Astrocyte of the spinal cord (primary cell): ENCODE measurements around the gene ST6GALNAC3.
"Not testable (repeated sequence)": the region's sequence is repeated elsewhere in the genome, so short reads cannot be mapped to it uniquely, and the experiment has no call there.

Experiments
- DNase-seq: peaks from one replicate; pipeline ENCODE4 v3.0.0; 2011; ENCODE audit warnings: low read depth, low spot score
- H3K4me3 ChIP-seq: 2 replicates; pipeline ENCODE4 v1.5.1; 2011; ENCODE audit warnings: low read depth, mild to moderate bottlenecking, low read length, moderate library complexity
- CTCF ChIP-seq: IDR thresholded peaks from 2 replicates; pipeline ENCODE4 v1.5.1; 2012; ENCODE audit warnings: low read depth, mild to moderate bottlenecking, low read length, inconsistent platforms
- in situ Hi-C: cut with HindIII; loops from 2 replicates; pipeline ENCODE4 v1.10.0; 2017; ENCODE audit warnings: low sequenced_read_pairs

The ST6GALNAC3 gene

DNA sequence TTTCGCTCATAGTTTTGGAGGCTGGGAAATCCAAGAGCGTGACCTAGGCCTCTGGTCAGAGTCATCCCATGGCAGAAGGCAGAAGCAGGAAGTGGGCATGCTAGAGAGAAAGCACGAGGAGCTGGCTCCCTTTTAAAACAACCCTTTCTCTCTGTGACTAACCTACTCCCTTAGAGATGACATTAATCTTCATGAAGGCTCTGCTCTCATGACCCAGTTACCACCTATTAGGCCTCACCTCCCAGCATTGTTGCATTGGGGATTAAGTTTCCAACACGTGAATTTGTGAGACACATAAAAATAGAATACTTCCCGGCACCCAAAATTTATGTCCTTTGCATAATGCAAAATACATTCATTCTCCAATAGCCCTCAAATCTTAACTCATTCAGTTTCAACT lies 569.6 kb downstream of the ST6GALNAC3 start:
- in situ Hi-C loops = no loop called here
- TF ChIP-seq CTCF = no peak
- DNase-seq = no peak

DNA sequence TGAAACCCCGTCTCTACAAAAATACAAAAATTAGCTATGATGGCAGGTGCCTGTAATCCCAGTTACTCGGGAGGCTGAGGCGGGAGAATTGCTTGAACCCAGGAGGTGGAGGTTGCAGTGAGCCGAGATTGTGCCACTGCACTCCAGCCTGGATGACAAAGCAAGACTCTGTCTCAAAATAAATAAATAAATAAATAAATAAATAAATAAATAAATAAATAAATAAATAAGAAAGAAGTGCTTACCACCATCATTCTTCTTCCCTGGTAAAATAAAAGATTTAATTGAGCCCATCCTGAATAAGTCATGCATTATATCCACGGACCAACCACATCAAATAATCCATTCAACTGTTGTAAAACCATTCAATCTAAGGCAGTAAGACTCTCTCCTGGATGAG lies 578.3 kb downstream of the ST6GALNAC3 start:
- in situ Hi-C loops, DNase-seq, H3K4me3 ChIP-seq: not testable (repeated sequence)

More for the DNA sequence above, 569.6 kb downstream of the ST6GALNAC3 start:
- H3K4me3 ChIP-seq = no peak overlapping the region

- no peak for TF ChIP-seq CTCF
These were observed 583.1 kb downstream of the ST6GALNAC3 start for GRCh38 chr1:76657623-76658022.

DNA sequence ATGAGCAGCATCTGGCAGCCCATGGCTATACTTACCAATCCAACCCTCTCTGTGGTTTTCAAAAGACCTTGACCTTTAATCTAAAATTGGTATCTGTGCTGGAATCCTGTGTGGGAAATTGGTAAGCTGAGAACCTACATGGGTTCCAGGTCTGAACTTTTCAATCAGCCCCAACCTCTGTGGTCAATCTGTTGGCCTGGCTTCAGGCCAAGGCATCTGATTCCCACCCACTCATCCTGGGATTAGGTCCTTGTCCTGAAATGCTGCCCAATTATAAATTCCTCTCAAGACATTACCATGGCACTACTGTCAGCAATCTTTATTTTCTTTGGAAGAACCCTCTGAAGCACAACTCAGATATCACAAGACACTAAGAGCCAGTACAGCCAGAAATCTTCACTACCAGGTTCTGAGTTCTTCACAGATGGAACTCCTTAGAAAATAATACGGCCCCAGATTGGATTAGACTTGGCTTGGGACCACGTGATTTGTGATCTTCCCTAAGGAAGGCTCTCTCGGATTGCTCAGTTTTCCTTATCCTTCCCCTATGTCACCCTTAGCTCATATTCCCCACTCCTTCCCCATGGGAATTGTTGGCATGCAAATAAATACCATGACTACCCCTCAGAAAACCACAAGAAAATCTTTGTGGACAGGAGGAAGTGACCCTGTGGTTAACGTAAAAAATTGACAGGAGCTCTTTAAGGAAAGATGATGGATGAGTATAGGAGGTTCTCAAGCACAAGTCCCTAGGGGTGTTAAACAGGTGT lies 584.8 kb downstream of the ST6GALNAC3 start:
- H3K4me3 ChIP-seq = no peak overlapping the region
- in situ Hi-C loops = no loop called here
- TF ChIP-seq CTCF = no peak
- DNase-seq = no peak

More at GRCh38 chr1:76657623-76658022, 583.1 kb downstream of the ST6GALNAC3 start:
- no peak overlapping the region for H3K4me3 ChIP-seq
- DNase-seq = no peak
- in situ Hi-C loops = no loop called here

- no peak overlapping the region for H3K4me3 ChIP-seq
- DNase-seq = no peak
- in situ Hi-C loops = no loop called here
- no peak for TF ChIP-seq CTCF
These were observed 587.0 kb downstream of the ST6GALNAC3 start for GRCh38 chr1:76661531-76661930.

GRCh38 chr1:76666499-76666898 lies 592.0 kb downstream of the ST6GALNAC3 start:
- no peak for DNase-seq
- no peak for TF ChIP-seq CTCF
- no peak overlapping the region for H3K4me3 ChIP-seq
- in situ Hi-C loops = no loop called here

DNA sequence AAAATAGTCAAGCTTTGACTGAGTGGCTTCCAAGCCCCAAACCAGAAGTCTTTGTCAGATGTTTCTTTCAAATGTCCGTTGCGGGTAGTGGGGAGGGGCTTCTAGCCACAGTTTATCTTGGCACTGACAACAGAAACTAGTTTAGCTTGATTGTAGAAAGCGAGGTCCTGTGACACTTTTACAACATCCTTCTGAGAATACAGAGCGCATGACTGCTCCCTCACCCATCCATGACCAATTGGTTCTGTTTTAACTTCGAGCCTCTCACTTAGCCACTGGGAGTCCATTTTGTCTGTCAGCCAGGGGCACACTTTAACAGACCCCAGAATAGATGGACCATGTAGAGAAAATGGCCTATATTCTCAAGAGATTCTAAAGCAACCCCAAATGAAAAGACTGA lies 593.5 kb downstream of the ST6GALNAC3 start:
- in situ Hi-C loops = no loop called here
- H3K4me3 ChIP-seq = no peak overlapping the region
- TF ChIP-seq CTCF = no peak
- peak; percentile 13 for DNase-seq
